Aorta (tissue), 5 donors: ENCODE measurements around the gene CELF4. TPM values are rescaled to one million over a fixed set of nuclear protein-coding genes. Genes with fewer than 3 reads are reported as not detected.

ENCODE experiments used
- ATAC-seq: fragments of 200-7000 bp; cut with Tn5 transposase; one replicate; pipeline ENCODE4 v1.9.1; 2022; ENCODE audit warnings: moderate library complexity; ENCODE audit not compliant: low FRiP score
- DNase-seq, 2 donors: peaks; one replicate each; pipeline ENCODE4 v3.0.0-alpha.2; 2020
- H3K27ac ChIP-seq, 2 donors: one replicate each; pipeline ENCODE4 v1.5.1; 2013; ENCODE audit warnings: low read length in 2 of 2, mild to moderate bottlenecking in 2 of 2, moderate library complexity in 2 of 2, control low read depth in 1 of 2, inconsistent platforms in 1 of 2, low read depth in 1 of 2
- H3K27me3 ChIP-seq, 2 donors: one replicate each; pipeline ENCODE4 v1.6.1; 2013; ENCODE audit warnings: control low read depth in 1 of 2, low read length in 1 of 2, mild to moderate bottlenecking in 1 of 2, moderate library complexity in 1 of 2; ENCODE audit not compliant: insufficient read depth in 2 of 2, control insufficient read depth in 1 of 2
- H3K36me3 ChIP-seq, 2 donors: one replicate each; pipeline ENCODE4 v1.6.1; 2013; ENCODE audit warnings: control low read depth in 1 of 2, low read length in 1 of 2, mild to moderate bottlenecking in 1 of 2; ENCODE audit not compliant: insufficient read depth in 2 of 2, control insufficient read depth in 1 of 2
- H3K4me1 ChIP-seq, 2 donors: one replicate each; pipeline ENCODE4 v1.6.1; 2013; ENCODE audit warnings: low read length in 2 of 2, control low read depth in 1 of 2, mild to moderate bottlenecking in 1 of 2, moderate library complexity in 1 of 2; ENCODE audit not compliant: insufficient read depth in 2 of 2, control insufficient read depth in 1 of 2
- H3K4me3 ChIP-seq, 2 donors: one replicate each; pipeline ENCODE4 v1.5.1; 2013; ENCODE audit warnings: low read length in 2 of 2, control low read depth in 1 of 2, mild to moderate bottlenecking in 1 of 2
- H3K9me3 ChIP-seq: one replicate; pipeline ENCODE4 v1.6.1; 2013; ENCODE audit warnings: mild to moderate bottlenecking, low read length; ENCODE audit not compliant: control insufficient read depth
- WGBS, 2 donors: extraction: QIAGEN DNeasy Blood & Tissue Kit; methylation state at CpG; one replicate each; pipeline ENCODE4 v1.1.7; 2013; 5-methylcytosine and 5-hydroxymethylcytosine counted together
- intact Hi-C, 2 donors: fragments of 100-400 bp; cut with DNase I; formaldehyde crosslinking; loops; one replicate each; pipeline versions ENCODE4 v1.14.2 to v1.15.0; 2022
- polyA plus RNA-seq, 2 donors: library from polyadenylated mRNA; stranded (reverse); fragments of 200-250 nt; gene quantifications; one replicate each; pipeline ENCODE4 v1.2.3, GENCODE V29; 2013
- total RNA-seq, 2 donors: library from RNA; stranded (reverse); fragmentation: NEBNext Ultra II Directional; extraction: Animal tissue kit (Norgen Biotek cat#: 25700); gene quantifications; one replicate each; pipeline ENCODE4 v1.2.1, GENCODE V29; 2021
- donor health status: healthy with polysubstance abuse.
- donor health status: Bipolar disorder and iron deficiency.
- donor health status: DM: no; HTN: no; CAD: no.
- donor health status: DM: no; HTN: no; CAD: no.
- donor health status: DM: yes; HTN: yes; CAD: no.

CELF4 gene
- total and polyA plus RNA-seq, 4 donors: 0.51 TPM; not detected in 3

- Histone ChIP-seq H3K4me3 (no peak overlapping the region), H3K27ac (no peak overlapping the region), H3K36me3 (no peaks in the 10 kb centered on the region), H3K4me1 (no peaks in the 10 kb centered on the region), H3K9me3 (no peaks in the 10 kb centered on the region), H3K27me3 (no peaks in the 10 kb centered on the region)
- intact Hi-C loops: no loop called here
- 73 to 79% methylated on average over 6 of the region's 6 CpGs for WGBS, 2 donors
- DNase-seq: no peak
- no peak for ATAC-seq
Observed at GRCh38 chr18:37529296-37529695, 36.3 kb downstream of the CELF4 start.

GRCh38 chr18:37527395-37527794, 38.2 kb downstream of the CELF4 start:
- 80 to 82% methylated on average over 3 of the region's 3 CpGs for WGBS, 2 donors
- no peaks in the 10 kb centered on the region for H3K9me3 ChIP-seq
- no peak for ATAC-seq
- no peak overlapping the region for H3K4me3 ChIP-seq
- no peaks in the 10 kb centered on the region for H3K36me3 ChIP-seq
- intact Hi-C loops: no loop called here
- H3K27me3 ChIP-seq: no peaks in the 10 kb centered on the region
- DNase-seq: no peak
- H3K4me1 ChIP-seq: no peaks in the 10 kb centered on the region
- H3K27ac ChIP-seq: no peak overlapping the region

GRCh38 chr18:37525262-37525585, 40.4 kb downstream of the CELF4 start:
- ATAC-seq (no peak), DNase-seq (no peak)
- Histone ChIP-seq H3K36me3 (no peaks in the 10 kb centered on the region), H3K9me3 (no peaks in the 10 kb centered on the region), H3K27ac (no peak overlapping the region), H3K4me3 (no peak overlapping the region), H3K4me1 (no peaks in the 10 kb centered on the region), H3K27me3 (no peaks in the 10 kb centered on the region)
- WGBS, 2 donors: 48 to 49% methylated on average over 8 of the region's 8 CpGs
- intact Hi-C loops: no loop called here

- H3K27me3 ChIP-seq: no peaks in the 10 kb centered on the region
- intact Hi-C loops: no loop called here
- no peaks in the 10 kb centered on the region for H3K9me3 ChIP-seq
- H3K27ac ChIP-seq: no peak overlapping the region
- no peak for DNase-seq
- ATAC-seq: no peak
- WGBS, 2 donors: 5 to 7% methylated on average over 61 to 63 of the region's 63 CpGs
- H3K4me3 ChIP-seq: no peak overlapping the region
- H3K36me3 ChIP-seq: no peaks in the 10 kb centered on the region
- H3K4me1 ChIP-seq: no peaks in the 10 kb centered on the region
Observed at GRCh38 chr18:37524498-37525261, 40.9 kb downstream of the CELF4 start.

- Histone ChIP-seq H3K27me3 (no peaks in the 10 kb centered on the region), H3K36me3 (no peaks in the 10 kb centered on the region), H3K4me3 (no peak overlapping the region), H3K4me1 (no peaks in the 10 kb centered on the region), H3K9me3 (no peaks in the 10 kb centered on the region), H3K27ac (no peak overlapping the region)
- DNase-seq (no peak), ATAC-seq (no peak)
- WGBS, 2 donors: 43 to 48% methylated on average over 10 of the region's 10 CpGs
- intact Hi-C loops: no loop called here
Observed at GRCh38 chr18:37524139-37524497, 41.5 kb downstream of the CELF4 start.

GRCh38 chr18:37521510-37522465, 43.8 kb downstream of the CELF4 start:
- Histone ChIP-seq H3K36me3 (no peaks in the 10 kb centered on the region), H3K4me1 (no peaks in the 10 kb centered on the region), H3K27me3 (no peaks in the 10 kb centered on the region), H3K4me3 (no peak overlapping the region), H3K27ac (no peak overlapping the region), H3K9me3 (no peaks in the 10 kb centered on the region)
- ATAC-seq (no peak), DNase-seq (no peak)
- intact Hi-C loops: no loop called here
- WGBS, 2 donors: 39 to 48% methylated on average over 19 of the region's 19 CpGs

- Histone ChIP-seq H3K9me3 (no peaks in the 10 kb centered on the region), H3K4me3 (no peak overlapping the region), H3K27me3 (no peaks in the 10 kb centered on the region), H3K36me3 (no peaks in the 10 kb centered on the region), H3K27ac (no peak overlapping the region), H3K4me1 (no peaks in the 10 kb centered on the region)
- no peak for DNase-seq
- 77 to 82% methylated on average over 3 of the region's 3 CpGs for WGBS, 2 donors
- intact Hi-C loops: no loop called here
- ATAC-seq: no peak
Observed at GRCh38 chr18:37520508-37520907, 45.1 kb downstream of the CELF4 start.

GRCh38 chr18:37519510-37520135, 46.0 kb downstream of the CELF4 start:
- no peak overlapping the region for H3K27ac ChIP-seq
- no peaks in the 10 kb centered on the region for H3K36me3 ChIP-seq
- ATAC-seq (no peak), DNase-seq (no peak)
- intact Hi-C loops: no loop called here
- no peak overlapping the region for H3K4me3 ChIP-seq
- no peaks in the 10 kb centered on the region for H3K27me3 ChIP-seq
- 64 to 67% methylated on average over 9 of the region's 9 CpGs for WGBS, 2 donors
- H3K4me1 ChIP-seq: no peaks in the 10 kb centered on the region
- H3K9me3 ChIP-seq: no peaks in the 10 kb centered on the region
